GM23338 (cell line): ENCODE data around the gene BMF. TPM values are rescaled to one million over a fixed set of nuclear protein-coding genes. Genes with fewer than 3 reads are reported as not detected.

Experiments
- ATAC-seq: fragments of 200-7000 bp; cut with Tn5 transposase; 3 replicates; pipeline ENCODE4 v1.9.1; 2020
- DNase-seq: peaks from one replicate; pipeline ENCODE4 v3.0.0-alpha.2; 2015; ENCODE audit warnings: low spot score
- H2AFZ ChIP-seq: fragments of 200-600 bp; sonication (generic); 2 replicates; pipeline ENCODE4 v1.8.0; 2016; ENCODE audit warnings: antibody characterized with exemption, mild to moderate bottlenecking, moderate library complexity
- H3F3A ChIP-seq: fragments of 200-600 bp; sonication (generic); replicated peaks from 2 replicates; pipeline ENCODE4 v1.8.0; 2017; ENCODE audit warnings: antibody characterized with exemption, mixed run types, low read depth
- H3K27ac ChIP-seq: fragments of 200-600 bp; sonication (generic); 2 replicates; pipeline ENCODE4 v1.6.1; 2016; ENCODE audit warnings: low read depth
- H3K27me3 ChIP-seq: fragments of 200-600 bp; sonication (generic); 2 replicates; pipeline ENCODE4 v1.8.0; 2016; ENCODE audit warnings: mild to moderate bottlenecking, mixed run types, moderate library complexity; ENCODE audit not compliant: insufficient read depth
- H3K36me3 ChIP-seq: fragments of 200-600 bp; sonication (generic); 2 replicates; pipeline ENCODE4 v1.8.0; 2016; ENCODE audit warnings: mild to moderate bottlenecking; ENCODE audit not compliant: insufficient read depth
- H3K4me1 ChIP-seq: fragments of 200-600 bp; sonication (generic); 2 replicates; pipeline ENCODE4 v1.8.0; 2016; ENCODE audit warnings: mild to moderate bottlenecking, moderate library complexity; ENCODE audit not compliant: insufficient read depth
- H3K4me2 ChIP-seq: fragments of 200-600 bp; sonication (generic); 2 replicates; pipeline ENCODE4 v1.7.1; 2017; ENCODE audit warnings: mixed run types
- H3K4me3 ChIP-seq: fragments of 200-600 bp; sonication (generic); 2 replicates; pipeline ENCODE4 v1.6.1; 2016; ENCODE audit warnings: mixed run types
- H3K79me2 ChIP-seq: fragments of 200-600 bp; sonication (generic); replicated peaks from 2 replicates; pipeline ENCODE4 v1.8.0; 2017; ENCODE audit warnings: mild to moderate bottlenecking; ENCODE audit not compliant: insufficient read depth
- H3K9me2 ChIP-seq: fragments of 200-600 bp; sonication (generic); 2 replicates; pipeline ENCODE4 v1.8.0; 2017; ENCODE audit not compliant: insufficient read depth
- H4K20me1 ChIP-seq: fragments of 200-600 bp; sonication (generic); replicated peaks from 2 replicates; pipeline ENCODE4 v1.8.0; 2017; ENCODE audit warnings: mild to moderate bottlenecking; ENCODE audit not compliant: insufficient read depth
- H3K27ac Mint-ChIP-seq: 2 replicates; pipeline ENCODE4 v1.8.0; 2020; ENCODE audit warnings: inconsistent platforms, mild to moderate bottlenecking, moderate library complexity, mixed read lengths
- H3K27me3 Mint-ChIP-seq: 3 replicates; pipeline ENCODE4 v1.8.0; 2022; ENCODE audit warnings: low read depth, mild to moderate bottlenecking, moderate library complexity, mixed read lengths, inconsistent platforms; ENCODE audit not compliant: insufficient read depth, poor library complexity
- H3K36me3 Mint-ChIP-seq: 3 replicates; pipeline ENCODE4 v1.8.0; 2021; ENCODE audit warnings: low read depth, mild to moderate bottlenecking, inconsistent platforms, moderate library complexity, mixed read lengths
- H3K4me1 Mint-ChIP-seq: 3 replicates; pipeline ENCODE4 v1.8.0; 2020; ENCODE audit warnings: mild to moderate bottlenecking, inconsistent platforms, mixed read lengths
- H3K4me3 Mint-ChIP-seq: 3 replicates; pipeline ENCODE4 v1.8.0; 2021; ENCODE audit warnings: moderate library complexity, mild to moderate bottlenecking, inconsistent platforms, mixed read lengths
- H3K9me3 Mint-ChIP-seq: 3 replicates; pipeline ENCODE4 v1.8.0; 2020; ENCODE audit warnings: moderate library complexity, mild to moderate bottlenecking, inconsistent platforms, mixed read lengths
- CREB1 ChIP-seq: fragments of 250-450 bp; sonication (Bioruptor Pico); IDR thresholded peaks from 2 replicates; pipeline ENCODE4 v1.5.0; 2020; ENCODE audit warnings: low read depth, mild to moderate bottlenecking, moderate library complexity
- EZH2 ChIP-seq: fragments of 200-600 bp; sonication (generic); IDR thresholded peaks from one replicate; pipeline ENCODE4 v1.8.0; 2017; ENCODE audit warnings: antibody characterized with exemption, mild to moderate bottlenecking, low read depth; ENCODE audit not compliant: unreplicated experiment
- EZH2phosphoT487 ChIP-seq: fragments of 200-600 bp; sonication (generic); IDR thresholded peaks from one replicate; pipeline ENCODE4 v1.8.1; 2018; ENCODE audit warnings: antibody characterized with exemption; ENCODE audit not compliant: unreplicated experiment
- JUNB ChIP-seq: IDR thresholded peaks from one replicate; pipeline ENCODE4 v1.6.1; 2016; ENCODE audit warnings: antibody characterized with exemption; ENCODE audit not compliant: unreplicated experiment
- NANOG ChIP-seq: IDR thresholded peaks from 2 replicates; pipeline ENCODE4 v1.6.1; 2016; ENCODE audit warnings: antibody characterized with exemption, borderline replicate concordance
- POLR2AphosphoS5 ChIP-seq: IDR thresholded peaks from 2 replicates; pipeline ENCODE4 v1.6.1; 2016; ENCODE audit warnings: antibody characterized with exemption, low read depth
- STAT1 ChIP-seq: IDR thresholded peaks from one replicate; pipeline ENCODE4 v1.6.1; 2016; ENCODE audit warnings: antibody characterized with exemption; ENCODE audit not compliant: unreplicated experiment
- ZNF114 ChIP-seq: fragments of 250-450 bp; sonication (Bioruptor Pico); IDR thresholded peaks from 2 replicates; pipeline ENCODE4 v1.5.0; 2020; ENCODE audit warnings: mild to moderate bottlenecking, moderate library complexity
- ZNF331 ChIP-seq: fragments of 250-450 bp; sonication (Bioruptor Pico); IDR thresholded peaks from 2 replicates; pipeline ENCODE4 v1.5.0; 2020; ENCODE audit warnings: low read depth, mild to moderate bottlenecking, moderate library complexity
- polyA plus RNA-seq: library from polyadenylated mRNA; unstranded; fragments of >200 nt; fragmentation: Nextera tagmentation; extraction: Ambion mirVana; gene quantifications from 2 replicates; pipeline ENCODE4 v1.2.1, GENCODE V29; 2016
- total RNA-seq: library from RNA; depleted of rRNA; stranded (reverse); fragments of >200 nt; shearing (Covaris generic); gene quantifications from 2 replicates; pipeline ENCODE4 v1.2.3, GENCODE V29; 2014
- TF ChIP-seq, protein P1 (sequence below): IDR thresholded peaks from one replicate; pipeline ENCODE4 v1.6.1; 2018; ENCODE audit warnings: antibody characterized with exemption; ENCODE audit not compliant: unreplicated experiment
- TF ChIP-seq, protein P2 (sequence below): IDR thresholded peaks from 2 replicates; pipeline ENCODE4 v1.6.1; 2016; ENCODE audit warnings: antibody characterized with exemption
- TF ChIP-seq, protein P3 (sequence below): fragments of 250-450 bp; sonication (Bioruptor Pico); IDR thresholded peaks from 2 replicates; pipeline ENCODE4 v1.5.0; 2020; ENCODE audit warnings: mild to moderate bottlenecking, moderate library complexity
- TF ChIP-seq, protein P4 (sequence below), 2 experiments: fragments of 200-600 bp in 1 of 2; sonication (generic) in 1 of 2; conservative IDR thresholded peaks; 2 replicates each; pipeline versions ENCODE4 v1.5.1 to v1.6.1; 2016 to 2017; ENCODE audit warnings: antibody characterized with exemption in 2 of 2, low read depth in 2 of 2, mild to moderate bottlenecking in 2 of 2, moderate library complexity in 1 of 2

The BMF gene
- total and polyA plus RNA-seq, 2 experiments from 2014 or later: 2.0 to 20.3 TPM

DNA sequence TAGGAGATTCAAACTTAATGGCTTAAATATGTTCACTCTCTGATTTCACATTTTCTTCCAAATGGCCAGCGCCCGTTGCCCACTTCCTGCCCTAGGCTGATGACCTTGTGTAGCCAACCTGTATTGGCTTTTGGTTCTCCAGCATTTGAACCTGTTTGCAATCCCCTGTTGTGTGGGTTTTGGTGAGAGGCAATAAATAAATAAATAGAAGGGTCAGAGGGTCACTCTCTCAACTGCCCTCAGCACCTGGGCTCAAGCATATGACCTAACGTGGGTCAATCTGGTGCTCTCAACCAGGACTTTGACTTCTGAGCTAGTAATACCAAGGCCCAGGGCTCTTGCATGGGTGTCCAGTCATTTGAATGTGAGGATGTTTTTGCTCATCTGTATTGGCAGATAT, 67.9 kb downstream of the BMF start:
- H3K4me1 Mint-ChIP-seq: peaks cover 30% of the 10 kb centered on the region
- Histone ChIP-seq H3K9me2 (no peaks in the 10 kb centered on the region), H2AFZ (no peak overlapping the region), H3K4me1 (peaks cover 16% of the 10 kb centered on the region), H3K36me3 (peaks cover 13% of the 10 kb centered on the region), H3K27me3 (no peaks in the 10 kb centered on the region), H4K20me1 (peaks cover 11% of the 10 kb centered on the region; the same call in 1 of the 2 replicates), H3K79me2 (peaks cover 13% of the 10 kb centered on the region), H3K4me3 (no peak overlapping the region), H3F3A (peaks cover 14% of the 10 kb centered on the region), H3K4me2 (no peak overlapping the region), H3K27ac (no peak overlapping the region)
- no peak overlapping the region for H3K4me3 Mint-ChIP-seq
- DNase-seq: no peak
- ATAC-seq: no peak
- H3K36me3 Mint-ChIP-seq: peaks cover 26% of the 10 kb centered on the region
- H3K9me3 Mint-ChIP-seq: no peaks in the 10 kb centered on the region
- TF ChIP-seq, protein P1, sequence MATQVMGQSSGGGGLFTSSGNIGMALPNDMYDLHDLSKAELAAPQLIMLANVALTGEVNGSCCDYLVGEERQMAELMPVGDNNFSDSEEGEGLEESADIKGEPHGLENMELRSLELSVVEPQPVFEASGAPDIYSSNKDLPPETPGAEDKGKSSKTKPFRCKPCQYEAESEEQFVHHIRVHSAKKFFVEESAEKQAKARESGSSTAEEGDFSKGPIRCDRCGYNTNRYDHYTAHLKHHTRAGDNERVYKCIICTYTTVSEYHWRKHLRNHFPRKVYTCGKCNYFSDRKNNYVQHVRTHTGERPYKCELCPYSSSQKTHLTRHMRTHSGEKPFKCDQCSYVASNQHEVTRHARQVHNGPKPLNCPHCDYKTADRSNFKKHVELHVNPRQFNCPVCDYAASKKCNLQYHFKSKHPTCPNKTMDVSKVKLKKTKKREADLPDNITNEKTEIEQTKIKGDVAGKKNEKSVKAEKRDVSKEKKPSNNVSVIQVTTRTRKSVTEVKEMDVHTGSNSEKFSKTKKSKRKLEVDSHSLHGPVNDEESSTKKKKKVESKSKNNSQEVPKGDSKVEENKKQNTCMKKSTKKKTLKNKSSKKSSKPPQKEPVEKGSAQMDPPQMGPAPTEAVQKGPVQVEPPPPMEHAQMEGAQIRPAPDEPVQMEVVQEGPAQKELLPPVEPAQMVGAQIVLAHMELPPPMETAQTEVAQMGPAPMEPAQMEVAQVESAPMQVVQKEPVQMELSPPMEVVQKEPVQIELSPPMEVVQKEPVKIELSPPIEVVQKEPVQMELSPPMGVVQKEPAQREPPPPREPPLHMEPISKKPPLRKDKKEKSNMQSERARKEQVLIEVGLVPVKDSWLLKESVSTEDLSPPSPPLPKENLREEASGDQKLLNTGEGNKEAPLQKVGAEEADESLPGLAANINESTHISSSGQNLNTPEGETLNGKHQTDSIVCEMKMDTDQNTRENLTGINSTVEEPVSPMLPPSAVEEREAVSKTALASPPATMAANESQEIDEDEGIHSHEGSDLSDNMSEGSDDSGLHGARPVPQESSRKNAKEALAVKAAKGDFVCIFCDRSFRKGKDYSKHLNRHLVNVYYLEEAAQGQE: no peak
- TF ChIP-seq ZNF331 (CRISPR knock-in tag) (no peak), CREB1 (no peak), STAT1 (no peak), POLR2AphosphoS5 (no peak), EZH2phosphoT487 (no peak), NANOG (no peak), ZNF114 (CRISPR knock-in tag) (no peak), EZH2 (no peak), JUNB (no peak)
- TF ChIP-seq, protein P2, sequence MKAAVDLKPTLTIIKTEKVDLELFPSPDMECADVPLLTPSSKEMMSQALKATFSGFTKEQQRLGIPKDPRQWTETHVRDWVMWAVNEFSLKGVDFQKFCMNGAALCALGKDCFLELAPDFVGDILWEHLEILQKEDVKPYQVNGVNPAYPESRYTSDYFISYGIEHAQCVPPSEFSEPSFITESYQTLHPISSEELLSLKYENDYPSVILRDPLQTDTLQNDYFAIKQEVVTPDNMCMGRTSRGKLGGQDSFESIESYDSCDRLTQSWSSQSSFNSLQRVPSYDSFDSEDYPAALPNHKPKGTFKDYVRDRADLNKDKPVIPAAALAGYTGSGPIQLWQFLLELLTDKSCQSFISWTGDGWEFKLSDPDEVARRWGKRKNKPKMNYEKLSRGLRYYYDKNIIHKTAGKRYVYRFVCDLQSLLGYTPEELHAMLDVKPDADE: no peak
- TF ChIP-seq, protein P3, sequence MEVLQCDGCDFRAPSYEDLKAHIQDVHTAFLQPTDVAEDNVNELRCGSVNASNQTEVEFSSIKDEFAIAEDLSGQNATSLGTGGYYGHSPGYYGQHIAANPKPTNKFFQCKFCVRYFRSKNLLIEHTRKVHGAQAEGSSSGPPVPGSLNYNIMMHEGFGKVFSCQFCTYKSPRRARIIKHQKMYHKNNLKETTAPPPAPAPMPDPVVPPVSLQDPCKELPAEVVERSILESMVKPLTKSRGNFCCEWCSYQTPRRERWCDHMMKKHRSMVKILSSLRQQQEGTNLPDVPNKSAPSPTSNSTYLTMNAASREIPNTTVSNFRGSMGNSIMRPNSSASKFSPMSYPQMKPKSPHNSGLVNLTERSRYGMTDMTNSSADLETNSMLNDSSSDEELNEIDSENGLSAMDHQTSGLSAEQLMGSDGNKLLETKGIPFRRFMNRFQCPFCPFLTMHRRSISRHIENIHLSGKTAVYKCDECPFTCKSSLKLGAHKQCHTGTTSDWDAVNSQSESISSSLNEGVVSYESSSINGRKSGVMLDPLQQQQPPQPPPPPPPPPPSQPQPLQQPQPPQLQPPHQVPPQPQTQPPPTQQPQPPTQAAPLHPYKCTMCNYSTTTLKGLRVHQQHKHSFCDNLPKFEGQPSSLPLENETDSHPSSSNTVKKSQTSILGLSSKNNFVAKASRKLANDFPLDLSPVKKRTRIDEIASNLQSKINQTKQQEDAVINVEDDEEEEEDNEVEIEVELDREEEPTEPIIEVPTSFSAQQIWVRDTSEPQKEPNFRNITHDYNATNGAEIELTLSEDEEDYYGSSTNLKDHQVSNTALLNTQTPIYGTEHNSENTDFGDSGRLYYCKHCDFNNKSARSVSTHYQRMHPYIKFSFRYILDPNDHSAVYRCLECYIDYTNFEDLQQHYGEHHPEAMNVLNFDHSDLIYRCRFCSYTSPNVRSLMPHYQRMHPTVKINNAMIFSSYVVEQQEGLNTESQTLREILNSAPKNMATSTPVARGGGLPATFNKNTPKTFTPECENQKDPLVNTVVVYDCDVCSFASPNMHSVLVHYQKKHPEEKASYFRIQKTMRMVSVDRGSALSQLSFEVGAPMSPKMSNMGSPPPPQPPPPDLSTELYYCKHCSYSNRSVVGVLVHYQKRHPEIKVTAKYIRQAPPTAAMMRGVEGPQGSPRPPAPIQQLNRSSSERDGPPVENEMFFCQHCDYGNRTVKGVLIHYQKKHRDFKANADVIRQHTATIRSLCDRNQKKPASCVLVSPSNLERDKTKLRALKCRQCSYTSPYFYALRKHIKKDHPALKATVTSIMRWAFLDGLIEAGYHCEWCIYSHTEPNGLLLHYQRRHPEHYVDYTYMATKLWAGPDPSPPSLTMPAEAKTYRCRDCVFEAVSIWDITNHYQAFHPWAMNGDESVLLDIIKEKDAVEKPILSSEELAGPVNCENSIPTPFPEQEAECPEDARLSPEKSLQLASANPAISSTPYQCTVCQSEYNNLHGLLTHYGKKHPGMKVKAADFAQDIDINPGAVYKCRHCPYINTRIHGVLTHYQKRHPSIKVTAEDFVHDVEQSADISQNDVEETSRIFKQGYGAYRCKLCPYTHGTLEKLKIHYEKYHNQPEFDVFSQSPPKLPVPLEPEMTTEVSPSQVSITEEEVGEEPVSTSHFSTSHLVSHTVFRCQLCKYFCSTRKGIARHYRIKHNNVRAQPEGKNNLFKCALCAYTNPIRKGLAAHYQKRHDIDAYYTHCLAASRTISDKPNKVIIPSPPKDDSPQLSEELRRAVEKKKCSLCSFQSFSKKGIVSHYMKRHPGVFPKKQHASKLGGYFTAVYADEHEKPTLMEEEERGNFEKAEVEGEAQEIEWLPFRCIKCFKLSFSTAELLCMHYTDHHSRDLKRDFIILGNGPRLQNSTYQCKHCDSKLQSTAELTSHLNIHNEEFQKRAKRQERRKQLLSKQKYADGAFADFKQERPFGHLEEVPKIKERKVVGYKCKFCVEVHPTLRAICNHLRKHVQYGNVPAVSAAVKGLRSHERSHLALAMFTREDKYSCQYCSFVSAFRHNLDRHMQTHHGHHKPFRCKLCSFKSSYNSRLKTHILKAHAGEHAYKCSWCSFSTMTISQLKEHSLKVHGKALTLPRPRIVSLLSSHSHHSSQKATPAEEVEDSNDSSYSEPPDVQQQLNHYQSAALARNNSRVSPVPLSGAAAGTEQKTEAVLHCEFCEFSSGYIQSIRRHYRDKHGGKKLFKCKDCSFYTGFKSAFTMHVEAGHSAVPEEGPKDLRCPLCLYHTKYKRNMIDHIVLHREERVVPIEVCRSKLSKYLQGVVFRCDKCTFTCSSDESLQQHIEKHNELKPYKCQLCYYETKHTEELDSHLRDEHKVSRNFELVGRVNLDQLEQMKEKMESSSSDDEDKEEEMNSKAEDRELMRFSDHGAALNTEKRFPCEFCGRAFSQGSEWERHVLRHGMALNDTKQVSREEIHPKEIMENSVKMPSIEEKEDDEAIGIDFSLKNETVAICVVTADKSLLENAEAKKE (CRISPR knock-in tag): no peak
- TF ChIP-seq, protein P4, sequence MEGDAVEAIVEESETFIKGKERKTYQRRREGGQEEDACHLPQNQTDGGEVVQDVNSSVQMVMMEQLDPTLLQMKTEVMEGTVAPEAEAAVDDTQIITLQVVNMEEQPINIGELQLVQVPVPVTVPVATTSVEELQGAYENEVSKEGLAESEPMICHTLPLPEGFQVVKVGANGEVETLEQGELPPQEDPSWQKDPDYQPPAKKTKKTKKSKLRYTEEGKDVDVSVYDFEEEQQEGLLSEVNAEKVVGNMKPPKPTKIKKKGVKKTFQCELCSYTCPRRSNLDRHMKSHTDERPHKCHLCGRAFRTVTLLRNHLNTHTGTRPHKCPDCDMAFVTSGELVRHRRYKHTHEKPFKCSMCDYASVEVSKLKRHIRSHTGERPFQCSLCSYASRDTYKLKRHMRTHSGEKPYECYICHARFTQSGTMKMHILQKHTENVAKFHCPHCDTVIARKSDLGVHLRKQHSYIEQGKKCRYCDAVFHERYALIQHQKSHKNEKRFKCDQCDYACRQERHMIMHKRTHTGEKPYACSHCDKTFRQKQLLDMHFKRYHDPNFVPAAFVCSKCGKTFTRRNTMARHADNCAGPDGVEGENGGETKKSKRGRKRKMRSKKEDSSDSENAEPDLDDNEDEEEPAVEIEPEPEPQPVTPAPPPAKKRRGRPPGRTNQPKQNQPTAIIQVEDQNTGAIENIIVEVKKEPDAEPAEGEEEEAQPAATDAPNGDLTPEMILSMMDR (conservative IDR thresholded peaks at IDR 0.05; ENCODE audit: low read depth in 2 of 2): no peak
- peaks cover 7% of the 10 kb centered on the region for H3K27me3 Mint-ChIP-seq
- no peak overlapping the region for H3K27ac Mint-ChIP-seq
